HepG2 (cell line): Measurements from ENCODE around the gene SLC35F3. TPM values are rescaled to one million over a fixed set of nuclear protein-coding genes. Genes with fewer than 3 reads are reported as not detected.

Experiments
- ADNP ChIP-seq: sonication (generic); formaldehyde crosslinking; IDR thresholded peaks from 2 replicates; pipeline ENCODE4 v1.4.0; 2020; ENCODE audit warnings: missing genetic modification reagents
- JUND ChIP-seq: sonication (generic); formaldehyde crosslinking; IDR thresholded peaks from 2 replicates; pipeline ENCODE4 v1.8.0; 2022; ENCODE audit warnings: mild to moderate bottlenecking, missing genetic modification reagents
- KLF16 ChIP-seq, 2 experiments: sonication (generic) in 1 of 2; formaldehyde crosslinking in 1 of 2; IDR thresholded peaks; 2 replicates each; pipeline versions ENCODE4 v1.6.1 to v1.8.0; 2016 to 2023; ENCODE audit warnings: missing genetic modification reagents in 2 of 2, missing compliant biosample characterization in 1 of 2
- POLR2G ChIP-seq: fragments of 200-400 bp; formaldehyde crosslinking; IDR thresholded peaks from 2 replicates; pipeline ENCODE4 v1.6.1; 2018; ENCODE audit warnings: mild to moderate bottlenecking, low read depth, low read length, moderate library complexity
- PRPF4 ChIP-seq: fragments of 200-400 bp; formaldehyde crosslinking; IDR thresholded peaks from 2 replicates; pipeline ENCODE4 v1.6.1; 2016; ENCODE audit warnings: low read length, low read depth; ENCODE audit not compliant: poor library complexity, severe bottlenecking
- PTBP1 ChIP-seq: fragments of 200-400 bp; formaldehyde crosslinking; IDR thresholded peaks from 2 replicates; pipeline ENCODE4 v1.6.1; 2018; ENCODE audit warnings: low read length, low read depth; ENCODE audit not compliant: poor library complexity, severe bottlenecking
- RBM22 ChIP-seq: fragments of 200-400 bp; formaldehyde crosslinking; optimal IDR thresholded peaks from 2 replicates; pipeline ENCODE3; 2017; ENCODE audit warnings: mild to moderate bottlenecking, low read length, moderate library complexity
- RELA ChIP-seq: sonication (generic); formaldehyde crosslinking; IDR thresholded peaks from 2 replicates; pipeline ENCODE4 v1.4.0; 2020; ENCODE audit warnings: missing genetic modification reagents
- TBX2 ChIP-seq: sonication (generic); formaldehyde crosslinking; IDR thresholded peaks from 2 replicates; pipeline ENCODE4 v1.5.0; 2020; ENCODE audit warnings: missing genetic modification reagents, mild to moderate bottlenecking, borderline replicate concordance
- ZBTB46 ChIP-seq: sonication (generic); formaldehyde crosslinking; IDR thresholded peaks from 2 replicates; pipeline ENCODE4 v1.4.0; 2020; ENCODE audit warnings: mild to moderate bottlenecking, missing genetic modification reagents, borderline replicate concordance
- ZNF44 ChIP-seq: sonication (generic); formaldehyde crosslinking; IDR thresholded peaks from 2 replicates; pipeline ENCODE4 v1.5.1; 2020; ENCODE audit warnings: mild to moderate bottlenecking, missing genetic modification reagents
- ZNF597 ChIP-seq: sonication (generic); formaldehyde crosslinking; IDR thresholded peaks from 2 replicates; pipeline ENCODE4 v1.5.0; 2020; ENCODE audit warnings: missing genetic modification reagents
- polyA plus RNA-seq, 8 experiments: library from polyadenylated mRNA; depleted of rRNA in 3 of 8; stranded (reverse) in 7 of 8; unstranded in 1 of 8; fragments of >200 nt; fragmentation: Illumina TruSeq in 4 of 8; extraction: Trizol in 4 of 8; gene quantifications; 2 replicates each; pipeline versions ENCODE4 v1.2.1 to v1.2.3, GENCODE V29; 2011 to 2016; ENCODE audit warnings: low read depth in 4 of 8, missing spikeins in 1 of 8, mixed read lengths in 1 of 8; ENCODE audit not compliant: insufficient read depth in 1 of 8
- total RNA-seq, 5 experiments: library from RNA; depleted of rRNA; stranded (reverse); fragments of >200 nt; fragmentation: Illumina TruSeq; extraction: Trizol; gene quantifications; 2 replicates each; pipeline ENCODE4 v1.2.3, GENCODE V29; 2016; ENCODE audit warnings: low read depth in 1 of 5
- TF ChIP-seq, protein P1 (sequence below): sonication (generic); formaldehyde crosslinking; IDR thresholded peaks from 2 replicates; pipeline ENCODE4 v1.4.0; 2020; ENCODE audit warnings: mild to moderate bottlenecking, low read depth, missing genetic modification reagents
- TF ChIP-seq, protein P2 (sequence below), 2 experiments: fragments of 450-650 bp in 1 of 2; sonication (generic) in 1 of 2; formaldehyde crosslinking in 1 of 2; IDR thresholded peaks; 2 replicates each; pipeline versions ENCODE4 v1.6.1 to v1.8.0; 2016 to 2022; ENCODE audit warnings: antibody characterized with exemption in 1 of 2, mild to moderate bottlenecking in 1 of 2, missing genetic modification reagents in 1 of 2

The SLC35F3 gene
- total and polyA plus RNA-seq, 2 of the 13 experiments (the other 11 are each of a cell fraction or from before 2014, with no cell fraction given), result not detected

GRCh38 chr1:234373064-234373958 is 468.8 kb downstream of the SLC35F3 start, which contains the start of gene COA6 (continued):
- TF ChIP-seq JUND (peak; percentile 57; the same call in 1 of the 2 replicates), TBX2 (CRISPR knock-in tag) (peak; percentile 92), ZNF597 (CRISPR knock-in tag) (no peak), ZNF44 (peak; percentile 92; the same call in 1 of the 2 replicates), RBM22 (peak; percentile 92), KLF16 (CRISPR knock-in tag; IDR thresholded peaks at IDR 0.05) (peak in 1 of 2 experiments; percentile 90; a peak in 2 of 4 replicates), ZBTB46 (CRISPR knock-in tag) (0 out of 2 replicates have a peak, but pooled peaks have one; percentile 35), PTBP1 (peak; percentile 81), PRPF4 (no peak), RELA (peak; percentile 79), POLR2G (peak; percentile 97), ADNP (no peak)
- TF ChIP-seq, protein P1, sequence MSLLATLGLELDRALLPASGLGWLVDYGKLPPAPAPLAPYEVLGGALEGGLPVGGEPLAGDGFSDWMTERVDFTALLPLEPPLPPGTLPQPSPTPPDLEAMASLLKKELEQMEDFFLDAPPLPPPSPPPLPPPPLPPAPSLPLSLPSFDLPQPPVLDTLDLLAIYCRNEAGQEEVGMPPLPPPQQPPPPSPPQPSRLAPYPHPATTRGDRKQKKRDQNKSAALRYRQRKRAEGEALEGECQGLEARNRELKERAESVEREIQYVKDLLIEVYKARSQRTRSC, result peak; percentile 78; the same call in 1 of the 2 replicates
- TF ChIP-seq, protein P2, sequence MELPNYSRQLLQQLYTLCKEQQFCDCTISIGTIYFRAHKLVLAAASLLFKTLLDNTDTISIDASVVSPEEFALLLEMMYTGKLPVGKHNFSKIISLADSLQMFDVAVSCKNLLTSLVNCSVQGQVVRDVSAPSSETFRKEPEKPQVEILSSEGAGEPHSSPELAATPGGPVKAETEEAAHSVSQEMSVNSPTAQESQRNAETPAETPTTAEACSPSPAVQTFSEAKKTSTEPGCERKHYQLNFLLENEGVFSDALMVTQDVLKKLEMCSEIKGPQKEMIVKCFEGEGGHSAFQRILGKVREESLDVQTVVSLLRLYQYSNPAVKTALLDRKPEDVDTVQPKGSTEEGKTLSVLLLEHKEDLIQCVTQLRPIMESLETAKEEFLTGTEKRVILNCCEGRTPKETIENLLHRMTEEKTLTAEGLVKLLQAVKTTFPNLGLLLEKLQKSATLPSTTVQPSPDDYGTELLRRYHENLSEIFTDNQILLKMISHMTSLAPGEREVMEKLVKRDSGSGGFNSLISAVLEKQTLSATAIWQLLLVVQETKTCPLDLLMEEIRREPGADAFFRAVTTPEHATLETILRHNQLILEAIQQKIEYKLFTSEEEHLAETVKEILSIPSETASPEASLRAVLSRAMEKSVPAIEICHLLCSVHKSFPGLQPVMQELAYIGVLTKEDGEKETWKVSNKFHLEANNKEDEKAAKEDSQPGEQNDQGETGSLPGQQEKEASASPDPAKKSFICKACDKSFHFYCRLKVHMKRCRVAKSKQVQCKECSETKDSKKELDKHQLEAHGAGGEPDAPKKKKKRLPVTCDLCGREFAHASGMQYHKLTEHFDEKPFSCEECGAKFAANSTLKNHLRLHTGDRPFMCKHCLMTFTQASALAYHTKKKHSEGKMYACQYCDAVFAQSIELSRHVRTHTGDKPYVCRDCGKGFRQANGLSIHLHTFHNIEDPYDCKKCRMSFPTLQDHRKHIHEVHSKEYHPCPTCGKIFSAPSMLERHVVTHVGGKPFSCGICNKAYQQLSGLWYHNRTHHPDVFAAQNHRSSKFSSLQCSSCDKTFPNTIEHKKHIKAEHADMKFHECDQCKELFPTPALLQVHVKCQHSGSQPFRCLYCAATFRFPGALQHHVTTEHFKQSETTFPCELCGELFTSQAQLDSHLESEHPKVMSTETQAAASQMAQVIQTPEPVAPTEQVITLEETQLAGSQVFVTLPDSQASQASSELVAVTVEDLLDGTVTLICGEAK (IDR thresholded peaks at IDR 0.05), result peak; percentile 80
- TF ChIP-seq, protein P2 (CRISPR knock-in tag; IDR thresholded peaks at IDR 0.05), result peak; percentile 75
